OCI-LY7 (cell line): ENCODE measurements around the gene PLEKHF1.

Experiments used
- EZH2phosphoT487 ChIP-seq: fragments of 200-600 bp; sonication (generic); IDR thresholded peaks from 2 replicates; pipeline ENCODE4 v1.6.1; 2018; ENCODE audit warnings: low read depth, borderline replicate concordance, mild to moderate bottlenecking, mixed run types, antibody characterized with exemption, low read length, moderate library complexity, mixed read lengths
- TF ChIP-seq, protein P1 (sequence below): fragments of 200-600 bp; sonication (generic); conservative IDR thresholded peaks from 2 replicates; pipeline ENCODE4 v1.5.1; 2014; ENCODE audit warnings: mild to moderate bottlenecking, antibody characterized with exemption, low read length, moderate library complexity, mixed read lengths

DNA sequence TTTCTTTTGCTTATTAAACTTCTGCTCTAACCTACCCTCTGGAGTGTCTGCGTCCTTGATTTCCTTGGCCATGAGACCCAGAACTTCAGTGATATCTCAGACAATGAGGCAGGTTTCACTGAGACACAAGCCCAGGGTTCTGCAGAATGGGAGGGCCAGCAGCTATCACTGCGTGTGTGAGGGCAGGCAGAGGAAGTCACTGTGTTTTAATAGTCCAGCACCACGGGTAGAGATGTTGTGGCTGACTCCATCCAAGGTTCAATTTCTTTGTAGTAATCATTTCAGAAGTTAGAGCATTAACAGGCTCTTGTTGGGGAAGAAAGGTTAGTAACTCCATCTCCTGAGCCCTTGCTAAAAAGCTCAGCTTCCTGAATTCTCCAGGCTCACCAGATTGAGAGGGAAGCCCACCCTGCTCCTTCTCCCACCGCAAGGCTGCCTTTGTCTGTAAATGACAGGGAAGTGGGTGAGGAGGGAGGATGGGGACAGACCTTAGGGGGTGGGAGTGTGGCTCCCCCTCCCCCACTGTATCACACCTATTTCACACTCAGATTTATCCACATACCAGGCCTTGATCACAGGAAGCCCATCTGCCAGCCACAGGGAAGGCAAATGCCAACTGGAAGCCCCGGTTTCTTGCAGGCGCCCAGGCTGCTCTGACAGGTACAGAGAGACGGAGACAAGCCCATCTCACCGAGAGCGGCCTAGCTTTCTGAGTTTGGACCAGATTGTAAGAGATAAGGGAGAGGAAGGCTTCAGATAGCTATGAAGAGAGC is 47.7 kb downstream of the PLEKHF1 start:
- TF ChIP-seq, protein P1, sequence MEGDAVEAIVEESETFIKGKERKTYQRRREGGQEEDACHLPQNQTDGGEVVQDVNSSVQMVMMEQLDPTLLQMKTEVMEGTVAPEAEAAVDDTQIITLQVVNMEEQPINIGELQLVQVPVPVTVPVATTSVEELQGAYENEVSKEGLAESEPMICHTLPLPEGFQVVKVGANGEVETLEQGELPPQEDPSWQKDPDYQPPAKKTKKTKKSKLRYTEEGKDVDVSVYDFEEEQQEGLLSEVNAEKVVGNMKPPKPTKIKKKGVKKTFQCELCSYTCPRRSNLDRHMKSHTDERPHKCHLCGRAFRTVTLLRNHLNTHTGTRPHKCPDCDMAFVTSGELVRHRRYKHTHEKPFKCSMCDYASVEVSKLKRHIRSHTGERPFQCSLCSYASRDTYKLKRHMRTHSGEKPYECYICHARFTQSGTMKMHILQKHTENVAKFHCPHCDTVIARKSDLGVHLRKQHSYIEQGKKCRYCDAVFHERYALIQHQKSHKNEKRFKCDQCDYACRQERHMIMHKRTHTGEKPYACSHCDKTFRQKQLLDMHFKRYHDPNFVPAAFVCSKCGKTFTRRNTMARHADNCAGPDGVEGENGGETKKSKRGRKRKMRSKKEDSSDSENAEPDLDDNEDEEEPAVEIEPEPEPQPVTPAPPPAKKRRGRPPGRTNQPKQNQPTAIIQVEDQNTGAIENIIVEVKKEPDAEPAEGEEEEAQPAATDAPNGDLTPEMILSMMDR: no peak
- no peak for TF ChIP-seq EZH2phosphoT487
